GM18867 (cell line): ENCODE data around the gene LAPTM5.

Experiments
- ATAC-seq: cut with Tn5 transposase; IDR thresholded peaks from one replicate; pipeline ENCODE4 v1.9.1; 2021; ENCODE audit warnings: mild to moderate bottlenecking, moderate library complexity; ENCODE audit not compliant: unreplicated experiment

Gene LAPTM5

DNA sequence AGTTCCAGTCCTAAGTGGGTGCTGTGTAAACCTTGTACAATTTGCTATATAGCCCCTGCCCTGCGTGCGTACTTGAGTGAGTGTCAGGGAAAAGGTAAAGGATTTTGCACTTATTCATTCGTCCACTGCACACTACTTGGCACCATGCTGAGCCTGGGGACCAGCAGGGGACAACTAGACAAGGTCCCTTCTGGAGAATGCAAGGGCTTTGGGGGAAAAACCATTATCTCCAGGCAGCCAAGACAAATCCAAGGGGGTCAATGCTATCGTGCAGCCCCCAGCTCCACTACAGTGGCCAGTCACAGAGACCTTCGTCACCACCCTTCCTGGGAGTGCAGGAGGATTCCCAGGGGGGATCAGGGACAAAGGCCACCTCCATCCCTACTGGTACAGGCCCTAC, 73.9 kb downstream of the LAPTM5 start:
- ATAC-seq, result no peak
